ENCODE measurements around the gene SSTR3.

SSTR3 gene

GRCh38 chr22:37211075-37211865 is 1.0 kb downstream of the SSTR3 start:
- no peaks in the 10 kb centered on the region for H3K79me2 ChIP-seq (ENCODE audit: control insufficient read depth, insufficient read depth, low read length)
- H3K9ac ChIP-seq (ENCODE audit: low read length), result no peak overlapping the region
- H2BK5ac ChIP-seq (ENCODE audit: low read length), result no peak overlapping the region
- no peaks in the 10 kb centered on the region for H3K4me1 ChIP-seq (ENCODE audit: control insufficient read depth, low read depth, low read length)
- H3K4me2 ChIP-seq (ENCODE audit: low read length), result no peak overlapping the region
- H3K4me3 ChIP-seq (ENCODE audit: low read length), result no peak overlapping the region
- H3K27ac ChIP-seq (ENCODE audit: low read depth, low read length), result no peak overlapping the region
- H4K5ac ChIP-seq (ENCODE audit: low read length), result no peak overlapping the region
- H3K27me3 ChIP-seq (ENCODE audit: insufficient read depth, low read length, poor library complexity), result no peaks in the 10 kb centered on the region
- no peak overlapping the region for H4K8ac ChIP-seq (ENCODE audit: low read depth, low read length)
- H2BK120ac ChIP-seq (ENCODE audit: low read depth, low read length), result no peak overlapping the region
- H2BK15ac ChIP-seq (replicated peaks; ENCODE audit: low read depth), result no peak overlapping the region
- H3K36me3 ChIP-seq (ENCODE audit: control insufficient read depth, insufficient read depth, low read length), result no peaks in the 10 kb centered on the region
- WGBS (ENCODE audit: extremely low coverage, insufficient coverage, low lambda C conversion rate), result no CpG with 5 or more reads among the region's 24 CpGs
- no peak overlapping the region for H3K4ac ChIP-seq (ENCODE audit: low read depth, low read length)
- no peak overlapping the region for H3K23ac ChIP-seq (ENCODE audit: low read length)
- no peak overlapping the region for H3K56ac ChIP-seq (ENCODE audit: low read length)
- no peak overlapping the region for H2AK5ac ChIP-seq (ENCODE audit: low read length)
- no peak for DNase-seq
- no peaks in the 10 kb centered on the region for H3K79me1 ChIP-seq (ENCODE audit: low read length)
- no peak overlapping the region for H3K18ac ChIP-seq (ENCODE audit: low read length)

GRCh38 chr22:37210041-37210803 is 2.1 kb downstream of the SSTR3 start:
- no peak overlapping the region for H4K5ac ChIP-seq (ENCODE audit: low read length)
- no peak overlapping the region for H3K4me3 ChIP-seq (ENCODE audit: low read length)
- no peak overlapping the region for H4K8ac ChIP-seq (ENCODE audit: low read depth, low read length)
- H2BK5ac ChIP-seq (ENCODE audit: low read length), result no peak overlapping the region
- DNase-seq, result no peak
- H3K79me2 ChIP-seq (ENCODE audit: control insufficient read depth, insufficient read depth, low read length), result no peaks in the 10 kb centered on the region
- H3K23ac ChIP-seq (ENCODE audit: low read length), result no peak overlapping the region
- no peak overlapping the region for H3K9ac ChIP-seq (ENCODE audit: low read length)
- no peaks in the 10 kb centered on the region for H3K79me1 ChIP-seq (ENCODE audit: low read length)
- H2BK15ac ChIP-seq (replicated peaks; ENCODE audit: low read depth), result no peak overlapping the region
- H3K36me3 ChIP-seq (ENCODE audit: control insufficient read depth, insufficient read depth, low read length), result no peaks in the 10 kb centered on the region
- H3K4me1 ChIP-seq (ENCODE audit: control insufficient read depth, low read depth, low read length), result no peaks in the 10 kb centered on the region
- H3K56ac ChIP-seq (ENCODE audit: low read length), result no peak overlapping the region
- no peak overlapping the region for H3K27ac ChIP-seq (ENCODE audit: low read depth, low read length)
- no peak overlapping the region for H3K4me2 ChIP-seq (ENCODE audit: low read length)
- H3K27me3 ChIP-seq (ENCODE audit: insufficient read depth, low read length, poor library complexity), result no peaks in the 10 kb centered on the region
- WGBS (ENCODE audit: extremely low coverage, insufficient coverage, low lambda C conversion rate), result no CpG with 5 or more reads among the region's 15 CpGs
- no peak overlapping the region for H3K4ac ChIP-seq (ENCODE audit: low read depth, low read length)
- H2BK120ac ChIP-seq (ENCODE audit: low read depth, low read length), result no peak overlapping the region
- H2AK5ac ChIP-seq (ENCODE audit: low read length), result no peak overlapping the region
- no peak overlapping the region for H3K18ac ChIP-seq (ENCODE audit: low read length)

GRCh38 chr22:37209140-37209845 is 3.0 kb downstream of the SSTR3 start:
- no peaks in the 10 kb centered on the region for H3K4me1 ChIP-seq (ENCODE audit: control insufficient read depth, low read depth, low read length)
- H2BK120ac ChIP-seq (ENCODE audit: low read depth, low read length), result no peak overlapping the region
- no peak overlapping the region for H3K18ac ChIP-seq (ENCODE audit: low read length)
- no peak overlapping the region for H2BK5ac ChIP-seq (ENCODE audit: low read length)
- H2AK5ac ChIP-seq (ENCODE audit: low read length), result no peak overlapping the region
- H4K8ac ChIP-seq (ENCODE audit: low read depth, low read length), result no peak overlapping the region
- no CpG with 5 or more reads among the region's 9 CpGs for WGBS (ENCODE audit: extremely low coverage, insufficient coverage, low lambda C conversion rate)
- no peak overlapping the region for H3K4ac ChIP-seq (ENCODE audit: low read depth, low read length)
- H3K27ac ChIP-seq (ENCODE audit: low read depth, low read length), result no peak overlapping the region
- no peak overlapping the region for H3K23ac ChIP-seq (ENCODE audit: low read length)
- H3K9ac ChIP-seq (ENCODE audit: low read length), result no peak overlapping the region
- no peaks in the 10 kb centered on the region for H3K79me1 ChIP-seq (ENCODE audit: low read length)
- H3K36me3 ChIP-seq (ENCODE audit: control insufficient read depth, insufficient read depth, low read length), result no peaks in the 10 kb centered on the region
- H3K27me3 ChIP-seq (ENCODE audit: insufficient read depth, low read length, poor library complexity), result no peaks in the 10 kb centered on the region
- H3K4me3 ChIP-seq (ENCODE audit: low read length), result no peak overlapping the region
- no peak overlapping the region for H4K5ac ChIP-seq (ENCODE audit: low read length)
- DNase-seq, result no peak
- H3K56ac ChIP-seq (ENCODE audit: low read length), result no peak overlapping the region
- no peak overlapping the region for H2BK15ac ChIP-seq (replicated peaks; ENCODE audit: low read depth)
- H3K79me2 ChIP-seq (ENCODE audit: control insufficient read depth, insufficient read depth, low read length), result no peaks in the 10 kb centered on the region
- no peak overlapping the region for H3K4me2 ChIP-seq (ENCODE audit: low read length)

GRCh38 chr22:37208401-37209139 is 3.7 kb downstream of the SSTR3 start:
- no peak overlapping the region for H2AK5ac ChIP-seq (ENCODE audit: low read length)
- H3K79me2 ChIP-seq (ENCODE audit: control insufficient read depth, insufficient read depth, low read length), result no peaks in the 10 kb centered on the region
- no peak overlapping the region for H4K5ac ChIP-seq (ENCODE audit: low read length)
- H4K8ac ChIP-seq (ENCODE audit: low read depth, low read length), result no peak overlapping the region
- no peak for DNase-seq
- H3K9ac ChIP-seq (ENCODE audit: low read length), result no peak overlapping the region
- no peak overlapping the region for H3K23ac ChIP-seq (ENCODE audit: low read length)
- H3K4me2 ChIP-seq (ENCODE audit: low read length), result no peak overlapping the region
- H2BK5ac ChIP-seq (ENCODE audit: low read length), result no peak overlapping the region
- no peak overlapping the region for H3K4ac ChIP-seq (ENCODE audit: low read depth, low read length)
- no peaks in the 10 kb centered on the region for H3K36me3 ChIP-seq (ENCODE audit: control insufficient read depth, insufficient read depth, low read length)
- no peak overlapping the region for H3K18ac ChIP-seq (ENCODE audit: low read length)
- H3K79me1 ChIP-seq (ENCODE audit: low read length), result no peaks in the 10 kb centered on the region
- H3K56ac ChIP-seq (ENCODE audit: low read length), result no peak overlapping the region
- H2BK120ac ChIP-seq (ENCODE audit: low read depth, low read length), result no peak overlapping the region
- no CpG with 5 or more reads among the region's 7 CpGs for WGBS (ENCODE audit: extremely low coverage, insufficient coverage, low lambda C conversion rate)
- H3K27ac ChIP-seq (ENCODE audit: low read depth, low read length), result no peak overlapping the region
- no peak overlapping the region for H3K4me3 ChIP-seq (ENCODE audit: low read length)
- H3K4me1 ChIP-seq (ENCODE audit: control insufficient read depth, low read depth, low read length), result no peaks in the 10 kb centered on the region
- no peaks in the 10 kb centered on the region for H3K27me3 ChIP-seq (ENCODE audit: insufficient read depth, low read length, poor library complexity)
- no peak overlapping the region for H2BK15ac ChIP-seq (replicated peaks; ENCODE audit: low read depth)

GRCh38 chr22:37207981-37208380 is 4.3 kb downstream of the SSTR3 start:
- Histone ChIP-seq H3K23ac (ENCODE audit: low read length) (no peak overlapping the region), H3K36me3 (ENCODE audit: control insufficient read depth, insufficient read depth, low read length) (no peaks in the 10 kb centered on the region), H3K79me2 (ENCODE audit: control insufficient read depth, insufficient read depth, low read length) (no peaks in the 10 kb centered on the region), H3K4ac (ENCODE audit: low read depth, low read length) (no peak overlapping the region), H2BK15ac (replicated peaks; ENCODE audit: low read depth) (no peak overlapping the region), H2BK5ac (ENCODE audit: low read length) (no peak overlapping the region), H3K4me2 (ENCODE audit: low read length) (no peak overlapping the region), H2AK5ac (ENCODE audit: low read length) (no peak overlapping the region), H3K4me1 (ENCODE audit: control insufficient read depth, low read depth, low read length) (no peaks in the 10 kb centered on the region), H3K18ac (ENCODE audit: low read length) (no peak overlapping the region), H3K9ac (ENCODE audit: low read length) (no peak overlapping the region), H3K27me3 (ENCODE audit: insufficient read depth, low read length, poor library complexity) (no peaks in the 10 kb centered on the region), H3K4me3 (ENCODE audit: low read length) (no peak overlapping the region), H3K27ac (ENCODE audit: low read depth, low read length) (no peak overlapping the region), H3K56ac (ENCODE audit: low read length) (no peak overlapping the region), H4K8ac (ENCODE audit: low read depth, low read length) (no peak overlapping the region), H2BK120ac (ENCODE audit: low read depth, low read length) (no peak overlapping the region), H4K5ac (ENCODE audit: low read length) (no peak overlapping the region), H3K79me1 (ENCODE audit: low read length) (no peaks in the 10 kb centered on the region)
- no CpG with 5 or more reads among the region's 7 CpGs for WGBS (ENCODE audit: extremely low coverage, insufficient coverage, low lambda C conversion rate)
- no peak for DNase-seq
